IMR-90 (cell line): ENCODE results near the gene FOXL1. TPM values are rescaled to one million over a fixed set of nuclear protein-coding genes. Genes with fewer than 3 reads are reported as not detected.

ENCODE experiments used
- BHLHE40 ChIP-seq: fragments of 150-350 bp; IDR thresholded peaks from 2 replicates; pipeline ENCODE4 v1.6.1; 2016; ENCODE audit warnings: mild to moderate bottlenecking, low read depth, low read length
- FOS ChIP-seq: fragments of 150-350 bp; IDR thresholded peaks from 2 replicates; pipeline ENCODE4 v1.6.1; 2016; ENCODE audit warnings: low read depth, low read length
- MXI1 ChIP-seq: IDR thresholded peaks from 2 replicates; pipeline ENCODE4 v1.6.1; 2012; ENCODE audit warnings: low read depth, mild to moderate bottlenecking, low read length, moderate library complexity, borderline replicate concordance
- POLR2A ChIP-seq: IDR thresholded peaks from 2 replicates; pipeline ENCODE4 v1.6.1; 2012; ENCODE audit warnings: mild to moderate bottlenecking, low read depth, low read length
- RAD21 ChIP-seq: IDR thresholded peaks from 2 replicates; pipeline ENCODE4 v1.6.1; 2012; ENCODE audit warnings: low read length, improper control_type of control experiment
- polyA plus RNA-seq, 3 experiments: library from polyadenylated mRNA; depleted of rRNA; stranded (reverse); fragments of >200 nt; gene quantifications; 2 replicates each; pipeline ENCODE4 v1.2.3, GENCODE V29; 2012; ENCODE audit warnings: low replicate concordance in 1 of 3
- total RNA-seq: library from RNA; depleted of rRNA; stranded (reverse); fragments of >200 nt; gene quantifications from 2 replicates; pipeline ENCODE4 v1.2.3, GENCODE V29; 2012

FOXL1 gene
- total and polyA plus RNA-seq, 2 of the 4 experiments (the other 2 are of a cell fraction) = 15.2 to 25.8 TPM

DNA sequence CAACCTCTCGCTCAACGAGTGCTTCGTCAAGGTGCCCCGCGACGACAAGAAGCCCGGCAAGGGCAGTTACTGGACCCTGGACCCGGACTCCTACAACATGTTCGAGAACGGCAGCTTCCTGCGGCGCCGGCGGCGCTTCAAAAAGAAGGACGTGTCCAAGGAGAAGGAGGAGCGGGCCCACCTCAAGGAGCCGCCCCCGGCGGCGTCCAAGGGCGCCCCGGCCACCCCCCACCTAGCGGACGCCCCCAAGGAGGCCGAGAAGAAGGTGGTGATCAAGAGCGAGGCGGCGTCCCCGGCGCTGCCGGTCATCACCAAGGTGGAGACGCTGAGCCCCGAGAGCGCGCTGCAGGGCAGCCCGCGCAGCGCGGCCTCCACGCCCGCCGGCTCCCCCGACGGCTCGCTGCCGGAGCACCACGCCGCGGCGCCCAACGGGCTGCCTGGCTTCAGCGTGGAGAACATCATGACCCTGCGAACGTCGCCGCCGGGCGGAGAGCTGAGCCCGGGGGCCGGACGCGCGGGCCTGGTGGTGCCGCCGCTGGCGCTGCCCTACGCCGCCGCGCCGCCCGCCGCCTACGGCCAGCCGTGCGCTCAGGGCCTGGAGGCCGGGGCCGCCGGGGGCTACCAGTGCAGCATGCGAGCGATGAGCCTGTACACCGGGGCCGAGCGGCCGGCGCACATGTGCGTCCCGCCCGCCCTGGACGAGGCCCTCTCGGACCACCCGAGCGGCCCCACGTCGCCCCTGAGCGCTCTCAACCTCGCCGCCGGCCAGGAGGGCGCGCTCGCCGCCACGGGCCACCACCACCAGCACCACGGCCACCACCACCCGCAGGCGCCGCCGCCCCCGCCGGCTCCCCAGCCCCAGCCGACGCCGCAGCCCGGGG lies 10.4 kb upstream of the FOXL1 start (continued):
- no peak for TF ChIP-seq BHLHE40
- TF ChIP-seq POLR2A = no peak
- TF ChIP-seq MXI1 = peak; percentile 34; the same call in 1 of the 2 replicates
- TF ChIP-seq FOS = no peak
- peak; percentile 47 for TF ChIP-seq RAD21
